Measurements from ENCODE around the gene CYBRD1. TPM values are rescaled to one million over a fixed set of nuclear protein-coding genes. Genes with fewer than 3 reads are reported as not detected.

CYBRD1 gene
- total and polyA plus RNA-seq, 10 of the 15 experiments (the other 5 are each of a cell fraction or from before 2014, with no cell fraction given) = 10.8 to 51.9 (median 29.6) TPM

- TF ChIP-seq BCLAF1 (IDR thresholded peaks at IDR 0.05) = no peak
- no peak for TF ChIP-seq CREB1 (IDR thresholded peaks at IDR 0.05; ENCODE audit: low read depth)
- no peak for TF ChIP-seq CEBPB (IDR thresholded peaks at IDR 0.05; ENCODE audit: borderline replicate concordance in 1 of 2, low read depth in 2 of 2, low read length in 2 of 2)
- TF ChIP-seq ZNF217 (IDR thresholded peaks at IDR 0.05) = no peak
- no peak for TF ChIP-seq BHLHE40 (IDR thresholded peaks at IDR 0.05; ENCODE audit: borderline replicate concordance in 1 of 2, low read depth in 2 of 2, low read length in 1 of 2)
Measured at GRCh38 chr2:171550613-171551012, 28.3 kb downstream of the CYBRD1 start (continued).

- Histone ChIP-seq H3K4me3 (no peak overlapping the region), H3K36me3 (ENCODE audit: control insufficient read depth in 2 of 2, insufficient read depth in 2 of 2, low read length in 1 of 2) (peaks cover 0 to 7% of the 10 kb centered on the region in 2 experiments; a peak in 1 of 4 replicates), H3K27ac (ENCODE audit: control insufficient read depth, insufficient read depth) (no peak overlapping the region), H3K4me1 (ENCODE audit: control insufficient read depth, insufficient read depth, low read length) (0 out of 2 replicates have a peak, but pooled peaks cover 3% of the 10 kb centered on the region), H2AFZ (ENCODE audit: control insufficient read depth, low read depth, low read length) (no peak overlapping the region), H3K9ac (ENCODE audit: control insufficient read depth, insufficient read depth, low read length) (no peak overlapping the region), H4K20me1 (ENCODE audit: control insufficient read depth, insufficient read depth) (no peaks in the 10 kb centered on the region), H3K4me2 (ENCODE audit: control insufficient read depth, insufficient read depth) (no peak overlapping the region), H3K79me2 (ENCODE audit: control insufficient read depth, insufficient read depth, low read length) (no peaks in the 10 kb centered on the region), H3K9me3 (replicated peaks; ENCODE audit: control insufficient read depth, insufficient read depth, low read length) (no peaks in the 10 kb centered on the region), H3K27me3 (replicated peaks in 1 of 2; ENCODE audit: control insufficient read depth in 2 of 2, insufficient read depth in 2 of 2, low read length in 1 of 2) (no peaks in the 10 kb centered on the region)
- BruUV-seq (replicated peaks) = no TSS peak
- no peak for ATAC-seq
- in situ Hi-C loops (cut with MboI) = no loop called here
- no peak for FAIRE-seq
- ChIA-PET CTCF (interaction anchor here (1.4 to 1.8 kb wide), 2 partner anchors 15 to 22 kb away, joined by 8 to 12 read pairs; no protein-coding TSS in a partner anchor), SMC1A (ENCODE audit: uncharacterized antibody, unreplicated experiment) (interaction anchor here (0.9 to 1.1 kb wide), 2 partner anchors 16 to 20 kb away, joined by 3 to 4 read pairs; no protein-coding TSS in a partner anchor), RAD21 (ENCODE audit: unreplicated experiment) (interaction anchor here (1.0 kb wide), 1 partner anchor 9 kb away, joined by 3 read pairs; no protein-coding TSS in a partner anchor), POLR2A (interaction anchor here (0.5 kb wide), 1 partner anchor 107 kb away, joined by 3 read pairs; no protein-coding TSS in a partner anchor)
- intact Hi-C loops (cut with micrococcal nuclease; ENCODE audit: unreplicated experiment) = no loop called here
- DNase-seq (ENCODE audit: low read depth, low spot score) = no peak
- TF ChIP-seq FOXK2 (IDR thresholded peaks at IDR 0.05) (no peak), WRNIP1 (IDR thresholded peaks at IDR 0.05; ENCODE audit: borderline replicate concordance, low read depth, low read length) (no peak), SKIL (IDR thresholded peaks at IDR 0.05; ENCODE audit: low read depth, poor library complexity, severe bottlenecking) (no peak), SREBF1 (IDR thresholded peaks at IDR 0.05; ENCODE audit: low read length) (no peak), CBFB (IDR thresholded peaks at IDR 0.05; ENCODE audit: low read depth) (no peak), ZNF217 (IDR thresholded peaks at IDR 0.05) (no peak), PBX3 (IDR thresholded peaks at IDR 0.05; ENCODE audit: insufficient replicate concordance, low read depth, low read length) (no peak), NFXL1 (IDR thresholded peaks at IDR 0.05; ENCODE audit: borderline replicate concordance) (no peak), ZNF622 (IDR thresholded peaks at IDR 0.05) (no peak)
Measured at GRCh38 chr2:171551836-171552235, 29.6 kb downstream of the CYBRD1 start.
